HG02852 (cell line): Measurements from ENCODE around the gene CDH12.
"Not testable (repeated sequence)": the region's sequence is repeated elsewhere in the genome, so short reads cannot be mapped to it uniquely, and the experiment has no call there.

Source experiments
- ATAC-seq: cut with Tn5 transposase; IDR thresholded peaks from one replicate; pipeline ENCODE4 v1.9.1; 2021; ENCODE audit warnings: mild to moderate bottlenecking, moderate library complexity; ENCODE audit not compliant: unreplicated experiment

CDH12 gene

GRCh38 chr5:22187632-22188228, 665.4 kb downstream of the CDH12 start:
- not testable (repeated sequence) for ATAC-seq

- not testable (repeated sequence) for ATAC-seq
Observed at GRCh38 chr5:22169226-22169625, 683.9 kb downstream of the CDH12 start.

- ATAC-seq: not testable (repeated sequence)
Observed at GRCh38 chr5:22168704-22169103, 684.4 kb downstream of the CDH12 start.

GRCh38 chr5:22165931-22166330, 687.2 kb downstream of the CDH12 start:
- ATAC-seq: not testable (repeated sequence)

- not testable (repeated sequence) for ATAC-seq
Observed at GRCh38 chr5:22164910-22165748, 688.0 kb downstream of the CDH12 start.

GRCh38 chr5:22156953-22157352, 696.2 kb downstream of the CDH12 start:
- not testable (repeated sequence) for ATAC-seq

GRCh38 chr5:22154779-22155178, 698.4 kb downstream of the CDH12 start:
- not testable (repeated sequence) for ATAC-seq

- ATAC-seq: not testable (repeated sequence)
Observed at GRCh38 chr5:22151801-22152200, 701.3 kb downstream of the CDH12 start.

GRCh38 chr5:22140418-22140817, 712.7 kb downstream of the CDH12 start:
- not testable (repeated sequence) for ATAC-seq

GRCh38 chr5:22139662-22140300, 713.4 kb downstream of the CDH12 start:
- not testable (repeated sequence) for ATAC-seq

- ATAC-seq: no peak
Observed at GRCh38 chr5:22111320-22111719, 741.8 kb downstream of the CDH12 start.

- ATAC-seq: no peak
Observed at GRCh38 chr5:22109315-22109714, 743.8 kb downstream of the CDH12 start.

GRCh38 chr5:22108545-22108944, 744.6 kb downstream of the CDH12 start:
- ATAC-seq: no peak

GRCh38 chr5:22102823-22103359, 750.3 kb downstream of the CDH12 start:
- ATAC-seq: no peak

GRCh38 chr5:22088517-22088916, 764.6 kb downstream of the CDH12 start:
- no peak for ATAC-seq

- ATAC-seq: no peak
Observed at GRCh38 chr5:22079566-22079965, 773.6 kb downstream of the CDH12 start.

- ATAC-seq: no peak
Observed at GRCh38 chr5:22079002-22079401, 774.1 kb downstream of the CDH12 start.

GRCh38 chr5:22076586-22076985, 776.6 kb downstream of the CDH12 start:
- no peak for ATAC-seq

- no peak for ATAC-seq
Observed at GRCh38 chr5:22070186-22070728, 782.9 kb downstream of the CDH12 start.

GRCh38 chr5:22063717-22064116, 789.4 kb downstream of the CDH12 start:
- ATAC-seq: no peak

- ATAC-seq: no peak
Observed at GRCh38 chr5:22058620-22059019, 794.5 kb downstream of the CDH12 start.
